ENCODE results near the gene ENPEP.
"Not testable (repeated sequence)": the region's sequence is repeated elsewhere in the genome, so short reads cannot be mapped to it uniquely, and the experiment has no call there.

Gene ENPEP

GRCh38 chr4:110484767-110485166 is 8.8 kb downstream of the ENPEP start:
- no peaks in the 10 kb centered on the region for H3K27me3 ChIP-seq (ENCODE audit: insufficient read depth, low read length)
- no CpG with 5 or more reads among the region's 5 CpGs for WGBS (ENCODE audit: extremely low coverage, insufficient coverage, insufficient read length)

DNA sequence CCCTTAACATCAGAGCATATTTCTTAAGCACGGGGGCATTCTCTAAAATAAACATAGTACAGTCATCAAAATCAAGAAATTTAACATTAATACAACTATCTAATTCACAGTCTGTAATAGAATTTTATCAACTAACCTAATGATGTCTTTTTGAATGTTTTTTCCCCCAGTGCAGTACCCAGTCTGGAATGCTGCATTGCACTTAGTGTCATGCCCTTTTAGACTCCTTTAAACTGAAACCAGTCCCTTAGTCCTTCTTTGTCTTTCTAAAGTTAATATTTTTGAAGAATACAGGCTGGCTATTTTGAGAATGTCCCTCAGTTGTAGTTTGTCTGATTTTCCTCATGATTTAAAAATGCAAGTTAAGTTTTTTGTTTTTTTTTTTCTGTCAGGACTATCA is 9.5 kb downstream of the ENPEP start:
- Histone ChIP-seq H2AK5ac (ENCODE audit: low read length) (no peak overlapping the region), H3K4ac (ENCODE audit: low read depth, low read length) (no peak overlapping the region), H3K23ac (ENCODE audit: low read length) (no peak overlapping the region), H3K4me1 (ENCODE audit: control insufficient read depth in 1 of 2, insufficient read depth in 2 of 2, low read length in 2 of 2) (peaks cover 3 to 19% of the 10 kb centered on the region in 2 experiments), H3K79me2 (ENCODE audit: control insufficient read depth, insufficient read depth, low read length, poor library complexity) (no peaks in the 10 kb centered on the region), H3K27ac (ENCODE audit: low read depth, low read length) (peak overlapping the region; percentile 99), H4K8ac (ENCODE audit: low read depth, low read length) (no peak overlapping the region), H4K12ac (ENCODE audit: low read depth, low read length) (no peak overlapping the region), H3K36me3 (ENCODE audit: control insufficient read depth in 1 of 2, insufficient read depth in 2 of 2, low read length in 2 of 2) (no peaks in the 10 kb centered on the region), H3K9ac (ENCODE audit: low read length) (no peak overlapping the region), H3K18ac (ENCODE audit: low read length) (no peak overlapping the region), H2BK5ac (ENCODE audit: low read depth, low read length, poor library complexity) (peak overlapping the region; percentile 28), H3K4me2 (ENCODE audit: low read length) (no peak overlapping the region), H3K27me3 (ENCODE audit: insufficient read depth, low read length) (no peaks in the 10 kb centered on the region), H3K14ac (ENCODE audit: low read length) (no peak overlapping the region), H2AFZ (ENCODE audit: insufficient read depth, low read length, poor library complexity) (no peak overlapping the region), H4K91ac (ENCODE audit: low read depth, low read length) (no peak overlapping the region), H2BK120ac (ENCODE audit: insufficient read depth, low read length, poor library complexity) (peak overlapping the region; percentile 39), H3K4me3 (ENCODE audit: low read depth, low read length) (no peak overlapping the region), H3K79me1 (ENCODE audit: low read length) (peaks cover 28% of the 10 kb centered on the region), H3K9me3 (ENCODE audit: insufficient read depth, low read depth, low read length) (no peaks in the 10 kb centered on the region), H2BK12ac (ENCODE audit: low read length) (no peak overlapping the region)
- DNase-seq: no peak
- no CpG with 5 or more reads among the region's 1 CpG for WGBS (ENCODE audit: extremely low coverage, insufficient coverage, insufficient read length)

More at GRCh38 chr4:110484767-110485166, 8.8 kb downstream of the ENPEP start:
- H3K4me3 ChIP-seq (ENCODE audit: low read depth, low read length): no peak overlapping the region
- no peaks in the 10 kb centered on the region for H3K79me2 ChIP-seq (ENCODE audit: control insufficient read depth, insufficient read depth, low read length, poor library complexity)
- H4K91ac ChIP-seq (ENCODE audit: low read depth, low read length): no peak overlapping the region
- H3K79me1 ChIP-seq (ENCODE audit: low read length): peaks cover 28% of the 10 kb centered on the region
- no peak overlapping the region for H2BK120ac ChIP-seq (ENCODE audit: insufficient read depth, low read length, poor library complexity)
- no peak overlapping the region for H3K4ac ChIP-seq (ENCODE audit: low read depth, low read length)
- no peak overlapping the region for H3K14ac ChIP-seq (ENCODE audit: low read length)
- no peaks in the 10 kb centered on the region for H3K9me3 ChIP-seq (ENCODE audit: insufficient read depth, low read depth, low read length)
- H3K36me3 ChIP-seq (ENCODE audit: control insufficient read depth in 1 of 2, insufficient read depth in 2 of 2, low read length in 2 of 2): no peaks in the 10 kb centered on the region
- peak; percentile 35 to 67 for DNase-seq
- H3K27ac ChIP-seq (ENCODE audit: low read depth, low read length): peak overlapping the region; percentile 64
- no peak overlapping the region for H2AK5ac ChIP-seq (ENCODE audit: low read length)
- no peak overlapping the region for H2BK5ac ChIP-seq (ENCODE audit: low read depth, low read length, poor library complexity)
- H3K9ac ChIP-seq (ENCODE audit: low read length): no peak overlapping the region
- H3K4me2 ChIP-seq (ENCODE audit: low read length): no peak overlapping the region
- H3K23ac ChIP-seq (ENCODE audit: low read length): no peak overlapping the region
- no peak overlapping the region for H3K18ac ChIP-seq (ENCODE audit: low read length)
- H2AFZ ChIP-seq (ENCODE audit: insufficient read depth, low read length, poor library complexity): no peak overlapping the region
- peaks cover 3 to 22% of the 10 kb centered on the region in 2 experiments for H3K4me1 ChIP-seq (ENCODE audit: control insufficient read depth in 1 of 2, insufficient read depth in 2 of 2, low read length in 2 of 2)
- H4K12ac ChIP-seq (ENCODE audit: low read depth, low read length): no peak overlapping the region
- H4K8ac ChIP-seq (ENCODE audit: low read depth, low read length): no peak overlapping the region
- no peak overlapping the region for H2BK12ac ChIP-seq (ENCODE audit: low read length)

DNA sequence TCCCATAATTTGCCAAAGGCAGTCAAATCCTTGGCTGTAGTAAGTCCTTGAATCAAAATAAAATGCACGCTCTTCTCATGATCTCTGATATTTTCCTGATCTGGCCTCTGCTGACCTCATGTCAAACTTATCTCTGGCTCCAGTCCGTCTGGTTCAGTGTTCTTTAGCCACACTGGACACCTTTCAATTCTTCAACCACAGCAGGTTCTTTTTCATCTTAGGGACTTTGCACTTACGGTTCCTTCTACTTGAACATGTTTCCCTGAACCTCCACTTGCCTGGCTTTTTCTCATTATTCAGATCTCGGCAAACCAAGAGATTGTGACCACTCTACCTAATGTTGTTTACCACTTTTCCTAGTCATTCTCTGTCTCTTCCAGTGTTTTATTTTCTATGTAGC is 10.3 kb downstream of the ENPEP start:
- Histone ChIP-seq H3K9ac (ENCODE audit: low read length) (no peak overlapping the region), H3K18ac (ENCODE audit: low read length) (no peak overlapping the region), H4K8ac (ENCODE audit: low read depth, low read length) (no peak overlapping the region), H3K79me2 (ENCODE audit: control insufficient read depth, insufficient read depth, low read length, poor library complexity) (no peaks in the 10 kb centered on the region), H3K4ac (ENCODE audit: low read depth, low read length) (peak overlapping the region; percentile 35), H3K36me3 (ENCODE audit: control insufficient read depth in 1 of 2, insufficient read depth in 2 of 2, low read length in 2 of 2) (no peaks in the 10 kb centered on the region), H3K9me3 (ENCODE audit: insufficient read depth, low read depth, low read length) (no peaks in the 10 kb centered on the region), H2BK5ac (ENCODE audit: low read depth, low read length, poor library complexity) (peak overlapping the region; percentile 99), H4K91ac (ENCODE audit: low read depth, low read length) (no peak overlapping the region), H3K4me2 (ENCODE audit: low read length) (peak overlapping the region; percentile 51), H3K14ac (ENCODE audit: low read length) (no peak overlapping the region), H3K79me1 (ENCODE audit: low read length) (peaks cover 26% of the 10 kb centered on the region), H4K12ac (ENCODE audit: low read depth, low read length) (no peak overlapping the region), H3K27me3 (ENCODE audit: insufficient read depth, low read length) (no peaks in the 10 kb centered on the region), H3K27ac (ENCODE audit: low read depth, low read length) (peak overlapping the region; percentile 99), H2BK12ac (ENCODE audit: low read length) (peak overlapping the region; percentile 71), H2BK120ac (ENCODE audit: insufficient read depth, low read length, poor library complexity) (peak overlapping the region; percentile 99), H2AK5ac (ENCODE audit: low read length) (no peak overlapping the region), H2AFZ (ENCODE audit: insufficient read depth, low read length, poor library complexity) (no peak overlapping the region), H3K4me1 (ENCODE audit: control insufficient read depth in 1 of 2, insufficient read depth in 2 of 2, low read length in 2 of 2) (peaks cover 3 to 16% of the 10 kb centered on the region in 2 experiments), H3K4me3 (ENCODE audit: low read depth, low read length) (no peak overlapping the region), H3K23ac (ENCODE audit: low read length) (no peak overlapping the region)
- no peak for DNase-seq
- no CpG with 5 or more reads among the region's 4 CpGs for WGBS (ENCODE audit: extremely low coverage, insufficient coverage, insufficient read length)

DNA sequence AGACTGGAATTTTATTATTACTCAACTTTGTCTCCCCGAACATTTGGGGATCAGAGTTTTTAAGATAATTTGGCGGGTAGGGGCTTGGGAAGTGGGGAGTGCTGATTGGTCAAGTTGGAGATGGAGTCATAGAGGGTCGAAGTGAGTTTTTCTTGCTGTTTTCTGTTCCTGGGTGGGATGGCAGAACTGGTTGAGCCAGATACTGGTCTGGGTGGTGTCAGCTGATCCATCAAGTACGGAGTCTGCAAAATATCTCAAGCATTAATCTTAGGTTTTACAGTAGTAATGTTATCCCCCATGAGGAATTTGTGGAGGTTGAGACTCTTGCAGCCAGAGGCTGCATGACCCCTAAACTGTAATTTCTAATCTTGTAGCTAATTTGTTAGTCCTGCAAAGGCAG is 10.9 kb downstream of the ENPEP start:
- not testable (repeated sequence) for H3K23ac ChIP-seq (ENCODE audit: low read length); H3K9ac ChIP-seq (ENCODE audit: low read length); H2BK12ac ChIP-seq (ENCODE audit: low read length); H3K27me3 ChIP-seq (ENCODE audit: insufficient read depth, low read length); H2AFZ ChIP-seq (ENCODE audit: insufficient read depth, low read length, poor library complexity); H4K12ac ChIP-seq (ENCODE audit: low read depth, low read length); H3K18ac ChIP-seq (ENCODE audit: low read length); H2AK5ac ChIP-seq (ENCODE audit: low read length); H3K79me2 ChIP-seq (ENCODE audit: control insufficient read depth, insufficient read depth, low read length, poor library complexity); H3K36me3 ChIP-seq (ENCODE audit: control insufficient read depth in 1 of 2, insufficient read depth in 2 of 2, low read length in 2 of 2); H3K9me3 ChIP-seq (ENCODE audit: insufficient read depth, low read depth, low read length); H3K4me3 ChIP-seq (ENCODE audit: low read depth, low read length)
- peak overlapping the region; percentile 92 for H4K91ac ChIP-seq (ENCODE audit: low read depth, low read length)
- peak overlapping the region; percentile 88 for H4K8ac ChIP-seq (ENCODE audit: low read depth, low read length)
- H3K27ac ChIP-seq (ENCODE audit: low read depth, low read length): peak overlapping the region; percentile 99
- H2BK120ac ChIP-seq (ENCODE audit: insufficient read depth, low read length, poor library complexity): peak overlapping the region; percentile 99
- peak overlapping the region; percentile 57 for H3K14ac ChIP-seq (ENCODE audit: low read length)
- WGBS (ENCODE audit: extremely low coverage, insufficient coverage, insufficient read length): no CpG with 5 or more reads among the region's 4 CpGs
- peak overlapping the region; percentile 46 for H3K4ac ChIP-seq (ENCODE audit: low read depth, low read length)
- H3K4me1 ChIP-seq (ENCODE audit: control insufficient read depth in 1 of 2, insufficient read depth in 2 of 2, low read length in 2 of 2): peaks cover 3 to 14% of the 10 kb centered on the region in 2 experiments
- H2BK5ac ChIP-seq (ENCODE audit: low read depth, low read length, poor library complexity): peak overlapping the region; percentile 99
- H3K79me1 ChIP-seq (ENCODE audit: low read length): peaks cover 23% of the 10 kb centered on the region
- peak; percentile 12 to 42 for DNase-seq
- H3K4me2 ChIP-seq (ENCODE audit: low read length): peak overlapping the region; percentile 51

All from trophoblast cell (in vitro differentiated cells and primary cell).